ENCODE measurements around the gene RIPPLY1.

- no peak for TF ChIP-seq CTCF (conservative IDR thresholded peaks at IDR 0.05; ENCODE audit: low read depth, low read length)
- TF ChIP-seq EZH2 (IDR thresholded peaks at IDR 0.05; ENCODE audit: borderline replicate concordance, low read depth, low read length, poor library complexity, severe bottlenecking), result no peak
Measured at GRCh38 chrX:106948641-106949040, 45.5 kb upstream of the RIPPLY1 start.

Data from A673 (cell line).